ENCODE data around the gene SLC17A4. TPM values are rescaled to one million over a fixed set of nuclear protein-coding genes. Genes with fewer than 3 reads are reported as not detected.

Gene SLC17A4, protein sequence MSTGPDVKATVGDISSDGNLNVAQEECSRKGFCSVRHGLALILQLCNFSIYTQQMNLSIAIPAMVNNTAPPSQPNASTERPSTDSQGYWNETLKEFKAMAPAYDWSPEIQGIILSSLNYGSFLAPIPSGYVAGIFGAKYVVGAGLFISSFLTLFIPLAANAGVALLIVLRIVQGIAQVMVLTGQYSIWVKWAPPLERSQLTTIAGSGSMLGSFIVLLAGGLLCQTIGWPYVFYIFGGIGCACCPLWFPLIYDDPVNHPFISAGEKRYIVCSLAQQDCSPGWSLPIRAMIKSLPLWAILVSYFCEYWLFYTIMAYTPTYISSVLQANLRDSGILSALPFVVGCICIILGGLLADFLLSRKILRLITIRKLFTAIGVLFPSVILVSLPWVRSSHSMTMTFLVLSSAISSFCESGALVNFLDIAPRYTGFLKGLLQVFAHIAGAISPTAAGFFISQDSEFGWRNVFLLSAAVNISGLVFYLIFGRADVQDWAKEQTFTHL
- total RNA-seq = not detected

DNA sequence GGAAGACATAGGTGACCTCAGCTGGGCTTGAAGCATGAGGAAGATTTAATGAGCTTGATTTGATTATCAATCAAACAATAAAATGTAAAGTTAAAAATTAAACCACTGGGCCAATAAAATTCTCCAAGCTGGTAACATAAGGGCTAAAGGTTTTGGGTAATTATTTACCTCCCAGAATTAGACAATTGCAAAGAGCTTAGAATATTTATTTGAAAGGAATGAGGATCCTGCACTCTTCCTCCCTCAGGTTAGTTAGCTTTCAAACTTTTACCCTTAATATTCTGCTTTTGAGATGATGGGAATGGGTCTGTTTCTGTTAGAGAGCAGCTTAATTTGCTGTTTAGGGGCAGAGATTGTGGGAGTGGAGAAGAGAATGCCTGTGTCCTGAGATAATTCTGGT, at the start of gene SLC17A4:
Gene SLC17A4, plus strand, starts transcription at position 208 of the 400 bp plus-strand sequence. CDS start 7,221 bp downstream, outside the sequence.
- POLR2A ChIA-PET = no interaction called here

DNA sequence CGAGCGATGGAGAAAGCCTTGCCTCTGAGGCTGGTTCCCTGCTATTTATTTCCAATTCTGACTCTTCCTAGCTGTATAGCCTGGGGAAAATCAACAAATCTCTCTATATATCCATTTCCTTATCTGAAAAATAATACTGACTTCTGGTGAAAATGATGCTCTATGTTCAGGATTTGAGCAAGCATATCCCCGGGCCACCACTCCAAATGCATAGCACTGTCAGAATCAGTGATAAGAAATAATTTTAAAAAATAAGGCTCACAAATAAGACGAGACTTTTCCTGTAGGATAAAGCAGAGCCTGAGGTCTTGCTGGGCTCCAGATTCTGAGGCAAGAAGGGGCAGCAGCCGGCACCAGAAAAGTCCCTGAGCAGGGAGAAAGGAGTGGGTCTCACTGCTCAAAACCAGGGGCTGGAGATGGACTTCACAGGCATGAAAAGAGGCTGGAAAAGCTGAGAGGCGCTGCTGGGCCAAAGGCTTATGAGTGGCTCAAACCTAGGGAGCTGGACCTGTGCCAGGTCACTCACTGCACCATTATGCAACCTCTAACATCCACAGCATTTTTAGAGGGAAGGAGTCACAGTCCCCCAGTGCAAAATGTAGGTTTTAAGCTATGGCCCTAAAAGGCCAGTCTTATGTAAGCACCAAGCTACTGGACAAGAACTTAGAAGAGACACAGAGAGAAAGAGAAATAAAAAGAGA, 48.1 kb upstream of the SLC17A4 start:
- POLR2A ChIA-PET = no interaction called here
- CTCF ChIA-PET = no interaction called here

More for the DNA sequence above, at the start of gene SLC17A4:
- CTCF ChIA-PET = no interaction called here

DNA sequence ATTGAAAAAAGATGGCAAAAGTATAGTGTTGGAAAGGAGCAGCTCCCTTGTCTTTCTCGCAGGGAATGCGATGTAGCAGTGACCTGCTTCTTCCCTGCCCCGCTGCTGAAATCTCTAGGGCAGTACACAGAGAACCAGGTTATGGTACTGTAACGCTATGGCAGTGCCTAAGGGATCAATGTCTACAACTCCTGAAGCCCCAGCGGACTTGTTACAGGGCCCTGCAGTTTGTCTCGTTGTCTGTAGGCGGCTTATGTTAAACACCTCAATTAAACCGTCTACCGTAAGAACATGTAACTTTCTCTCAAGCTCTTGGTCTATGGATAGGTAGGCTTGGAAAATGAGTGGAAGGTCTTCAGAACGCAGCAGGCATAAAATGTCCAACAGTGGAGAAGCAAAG, 44.8 kb upstream of the SLC17A4 start:
- ChIA-PET POLR2A (no interaction called here), CTCF (no interaction called here)

DNA sequence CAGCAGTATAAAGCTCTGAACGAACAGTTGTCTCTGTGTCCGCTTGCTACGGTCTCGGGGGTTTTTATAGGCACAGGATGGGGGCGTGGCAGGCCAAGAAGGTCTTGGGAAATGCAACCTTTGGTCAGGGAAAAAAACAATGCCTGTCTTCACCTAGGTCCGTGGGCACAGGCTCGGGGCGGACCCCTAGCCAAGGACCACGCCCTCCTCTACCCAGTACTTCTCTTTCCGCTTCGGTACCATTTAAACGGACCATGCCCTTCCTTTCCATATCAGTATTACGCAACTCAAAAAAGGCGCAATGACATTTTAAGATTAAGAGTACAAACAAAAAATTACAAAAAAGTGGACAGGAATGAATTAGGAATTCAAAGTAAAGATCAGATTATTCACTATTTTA, 44.3 kb upstream of the SLC17A4 start:
- ChIA-PET CTCF (no interaction called here), POLR2A (no interaction called here)

DNA sequence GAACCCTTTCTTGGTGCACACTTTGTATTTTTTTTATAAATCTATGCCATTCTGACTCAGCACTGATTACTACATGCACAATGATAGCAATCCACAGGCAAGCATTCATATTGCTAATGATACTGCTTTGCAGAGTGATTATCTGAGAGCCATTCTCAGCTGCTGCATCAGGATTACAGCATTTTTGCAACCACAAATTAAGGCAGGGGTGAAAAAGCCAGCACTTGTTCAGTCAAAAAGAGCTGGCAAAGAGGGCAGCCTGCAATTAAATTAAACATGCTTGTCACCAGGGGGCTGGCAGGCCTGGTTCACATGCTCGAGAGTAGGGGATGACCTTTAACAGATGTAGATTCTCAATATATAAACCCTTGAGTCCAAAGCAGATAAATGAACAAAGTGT, 40.7 kb upstream of the SLC17A4 start:
- CTCF ChIA-PET = interaction anchor here (1.4 kb wide), 1 partner anchor 229 kb away, joined by 3 read pairs; no protein-coding TSS in a partner anchor
- POLR2A ChIA-PET = no interaction called here

DNA sequence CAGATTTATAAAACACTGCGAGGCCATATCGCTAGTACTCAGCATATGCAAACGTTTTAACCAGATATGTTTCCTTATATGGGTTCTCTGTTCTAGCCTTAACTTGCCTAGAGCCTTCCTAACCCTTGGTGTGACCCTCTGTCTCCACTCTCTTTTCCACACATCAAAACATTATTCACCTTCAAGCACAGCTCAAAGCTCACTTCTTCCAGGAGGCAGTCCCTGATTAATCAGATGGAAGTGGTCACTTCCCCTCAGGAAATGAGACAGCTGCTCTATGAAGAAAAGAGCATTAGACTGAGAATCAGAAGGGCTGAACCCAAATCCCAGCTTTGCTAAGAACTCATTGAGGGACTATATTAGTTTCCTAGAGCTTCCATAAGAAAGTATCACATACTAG, 39.8 kb upstream of the SLC17A4 start:
- ChIA-PET CTCF (no interaction called here), POLR2A (no interaction called here)

DNA sequence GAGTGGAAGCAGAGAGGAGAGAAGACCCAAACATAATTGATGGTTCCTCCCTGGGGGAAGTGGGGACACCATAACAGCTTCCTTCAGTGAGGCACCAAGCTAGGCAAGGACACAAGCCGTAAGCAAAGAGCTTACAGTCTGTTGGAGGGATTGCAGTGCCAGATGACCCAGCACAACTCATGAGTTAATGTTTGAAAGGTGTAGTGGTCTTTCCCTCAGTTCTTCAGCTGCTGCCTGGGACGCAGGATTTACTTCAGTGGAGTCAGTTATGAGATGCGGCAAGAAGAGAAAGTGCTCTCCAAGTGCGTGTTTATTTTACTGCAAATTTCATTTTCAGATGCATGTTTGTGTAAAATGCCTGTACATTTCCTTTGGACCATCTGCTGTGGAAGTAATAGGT, 38.7 kb upstream of the SLC17A4 start:
- ChIA-PET POLR2A (no interaction called here), CTCF (no interaction called here)

DNA sequence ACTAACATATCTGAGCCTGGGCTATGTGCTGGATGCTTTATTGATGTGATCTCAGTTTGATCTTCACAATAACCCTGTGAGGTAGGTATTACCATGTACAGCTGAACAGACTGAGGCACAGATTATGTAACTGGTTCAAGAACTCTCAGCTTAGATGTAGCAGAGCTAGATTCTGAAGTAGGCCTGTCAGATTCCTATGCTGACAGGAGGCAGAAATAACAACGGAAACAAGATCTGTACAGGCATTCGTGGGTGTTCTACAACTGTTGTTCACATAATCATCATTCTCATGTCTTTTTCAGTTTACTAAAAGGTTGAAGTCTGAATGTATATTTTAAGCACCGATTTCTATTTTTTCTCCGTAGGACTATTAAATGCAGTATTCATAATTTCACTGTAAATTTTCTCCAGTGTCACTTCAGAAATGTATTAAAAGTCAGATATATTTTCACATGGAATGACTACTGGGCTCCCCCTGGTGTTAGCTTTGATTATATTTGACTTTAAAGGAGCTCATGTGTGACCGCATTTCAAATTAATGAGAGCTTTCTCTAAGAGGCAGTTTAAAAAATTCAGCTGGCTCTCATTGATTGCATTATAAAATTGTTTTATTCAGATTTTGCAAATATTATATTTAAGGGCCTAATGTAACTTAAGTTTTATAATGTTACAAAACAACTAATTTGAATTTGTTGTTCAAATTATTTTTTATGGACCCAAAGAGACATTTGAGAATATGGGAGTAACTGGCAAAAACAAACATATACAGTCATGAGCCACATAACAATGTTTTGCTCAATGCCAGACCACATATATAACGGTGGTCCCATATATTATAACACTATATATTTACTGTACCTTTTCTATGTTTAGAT, 36.4 kb upstream of the SLC17A4 start:
- CTCF ChIA-PET = interaction anchor here (0.9 kb wide), 1 partner anchor 45 kb away, joined by 3 read pairs; no protein-coding TSS in a partner anchor
- POLR2A ChIA-PET = no interaction called here

DNA sequence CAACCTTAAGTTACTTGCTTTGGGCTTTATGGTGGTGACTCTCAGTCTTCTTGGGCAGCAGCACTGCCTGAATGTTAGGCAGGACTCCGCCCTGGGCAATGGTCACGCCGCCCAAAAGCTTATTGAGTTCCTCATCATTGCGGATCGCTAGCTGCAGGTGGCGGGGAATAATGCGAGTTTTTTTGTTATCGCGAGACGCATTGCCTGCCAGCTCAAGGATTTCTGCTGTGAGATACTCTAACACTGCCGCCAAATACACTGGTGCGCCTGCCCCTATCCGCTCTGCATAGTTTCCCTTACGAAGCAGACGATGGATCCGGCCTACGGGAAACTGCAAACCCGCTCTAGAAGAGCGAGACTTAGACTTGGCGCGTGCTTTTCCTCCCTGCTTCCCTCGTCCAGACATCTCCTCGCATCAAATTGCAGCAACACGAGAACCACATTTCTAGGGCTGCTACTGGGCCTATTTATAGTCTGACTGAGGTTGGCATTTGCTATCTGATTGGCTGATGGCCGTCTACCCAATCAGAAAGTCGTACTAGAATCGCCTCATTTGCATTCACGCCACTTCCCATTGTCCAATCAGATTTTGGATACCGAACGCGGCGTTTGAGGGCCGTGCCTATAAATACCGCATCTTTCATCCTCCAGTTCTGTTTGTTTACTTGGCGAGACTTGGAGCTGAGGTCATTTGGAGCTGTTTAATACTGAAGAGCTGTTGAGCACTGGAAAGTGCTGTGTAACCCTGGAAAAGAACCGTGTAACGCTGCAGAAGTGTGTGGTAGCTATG, 28.2 kb upstream of the SLC17A4 start:
- POLR2A ChIA-PET = no interaction called here
- CTCF ChIA-PET = no interaction called here

DNA sequence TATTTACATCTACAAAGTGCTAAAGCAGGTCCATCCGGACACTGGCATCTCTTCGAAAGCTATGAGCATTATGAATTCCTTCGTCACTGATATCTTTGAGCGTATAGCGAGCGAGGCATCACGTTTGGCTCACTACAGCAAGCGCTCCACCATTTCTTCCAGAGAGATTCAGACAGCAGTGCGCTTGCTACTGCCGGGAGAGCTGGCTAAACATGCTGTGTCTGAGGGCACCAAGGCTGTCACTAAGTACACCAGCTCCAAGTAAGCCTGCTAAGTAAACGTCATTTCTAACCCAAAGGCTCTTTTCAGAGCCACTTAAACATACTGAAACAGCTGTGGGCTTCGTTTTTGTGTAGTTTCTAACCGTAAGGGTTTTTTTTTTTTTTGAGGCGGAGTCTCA, 27.5 kb upstream of the SLC17A4 start:
- POLR2A ChIA-PET = no interaction called here
- CTCF ChIA-PET = no interaction called here

DNA sequence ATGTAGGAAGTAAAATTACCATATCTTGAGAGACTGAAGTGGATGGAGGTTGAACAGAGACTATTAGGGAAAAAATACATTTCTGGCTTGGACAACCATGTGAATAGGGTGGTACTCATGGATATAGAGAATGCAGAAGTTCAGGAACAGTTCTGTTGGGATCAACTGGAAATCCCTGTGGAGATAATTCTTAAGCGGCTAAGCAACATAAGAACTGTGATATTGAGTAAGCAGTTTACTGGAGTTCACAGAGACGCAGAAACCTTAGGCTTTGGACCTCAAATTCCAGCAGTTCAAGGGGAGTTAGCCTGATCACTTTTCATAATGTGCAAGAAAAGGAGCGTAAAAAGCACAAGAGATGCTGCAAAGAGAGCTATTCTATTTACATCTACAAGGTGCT, 23.6 kb upstream of the SLC17A4 start:
- CTCF ChIA-PET = no interaction called here
- POLR2A ChIA-PET = no interaction called here

DNA sequence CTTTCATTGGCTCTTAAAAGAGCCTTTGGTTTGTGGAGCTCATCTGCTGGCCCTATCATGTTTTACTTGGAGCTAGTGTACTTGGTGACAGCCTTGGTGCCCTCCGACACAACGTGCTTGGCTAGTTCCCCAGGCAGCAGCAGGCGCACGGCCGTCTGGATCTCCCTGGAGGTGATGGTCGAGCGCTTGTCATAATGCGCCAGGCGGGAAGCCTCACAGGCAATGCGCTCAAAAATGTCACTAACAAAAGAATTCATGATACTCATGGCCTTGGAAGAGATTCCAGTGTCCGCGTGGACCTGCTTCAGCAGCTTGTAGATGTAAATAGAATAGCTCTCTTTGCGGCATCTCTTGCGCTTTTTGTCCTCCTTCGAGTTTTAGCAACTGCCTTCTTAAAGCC, 22.8 kb upstream of the SLC17A4 start:
- ChIA-PET POLR2A (no interaction called here), CTCF (interaction anchor here (1.1 kb wide), 1 partner anchor 11 kb away, joined by 4 read pairs; no protein-coding TSS in a partner anchor)

DNA sequence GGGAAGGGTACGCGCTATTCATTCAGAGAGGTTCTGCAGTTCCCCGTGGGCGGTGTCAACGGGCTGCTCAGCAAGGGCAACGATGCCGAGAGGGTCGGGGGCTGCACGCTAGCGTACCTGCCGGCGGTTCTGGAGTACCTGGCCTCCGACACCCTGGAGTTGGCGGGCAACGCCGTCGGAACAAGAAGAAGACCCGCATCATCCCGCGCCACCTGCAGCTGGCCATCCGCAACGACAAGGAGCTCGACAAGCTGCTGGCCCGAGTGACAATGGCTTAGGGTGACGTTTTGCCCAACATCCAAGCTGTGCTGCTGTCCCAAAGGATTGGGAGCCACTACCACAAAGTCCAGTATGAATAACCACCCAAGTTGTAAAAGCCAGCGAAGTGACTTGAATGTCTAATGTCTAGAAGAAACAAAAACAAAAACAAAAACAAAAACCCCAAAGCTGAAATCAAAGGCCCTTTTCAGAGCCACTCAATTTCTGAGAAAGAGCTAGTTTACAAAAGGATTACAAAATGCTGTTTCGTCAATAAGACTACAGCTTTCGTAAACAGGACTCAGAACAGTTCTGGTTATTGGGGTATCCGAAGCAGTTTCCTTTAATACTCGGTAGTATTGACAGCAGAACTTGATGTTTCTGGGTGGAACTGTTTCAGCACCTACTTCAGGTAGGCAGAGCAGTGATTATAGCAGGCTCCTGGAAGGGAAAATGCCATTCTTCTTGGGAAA, 21.9 kb upstream of the SLC17A4 start:
- CTCF ChIA-PET = interaction anchor here (1.1 kb wide), 1 partner anchor 12 kb away, joined by 4 read pairs; no protein-coding TSS in a partner anchor
- POLR2A ChIA-PET = no interaction called here

DNA sequence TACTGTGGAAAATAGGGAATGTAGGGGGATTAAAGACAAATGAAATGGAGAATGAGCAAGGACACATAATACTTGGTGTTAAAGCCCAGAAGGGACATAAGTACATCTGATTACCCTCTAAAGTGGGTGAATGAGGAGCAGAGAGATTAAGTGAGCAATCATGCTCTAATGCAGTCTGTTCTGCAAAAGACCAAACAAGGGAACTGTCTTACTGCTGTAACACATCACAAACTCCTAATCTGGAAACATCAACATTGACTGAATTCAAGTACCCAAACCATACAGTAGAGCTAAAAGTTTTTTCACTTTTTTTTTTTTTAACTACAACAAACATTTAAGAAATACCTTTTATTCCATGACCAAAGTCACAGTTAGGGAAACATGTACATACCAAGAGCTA, 19.3 kb upstream of the SLC17A4 start:
- ChIA-PET CTCF (no interaction called here), POLR2A (no interaction called here)

DNA sequence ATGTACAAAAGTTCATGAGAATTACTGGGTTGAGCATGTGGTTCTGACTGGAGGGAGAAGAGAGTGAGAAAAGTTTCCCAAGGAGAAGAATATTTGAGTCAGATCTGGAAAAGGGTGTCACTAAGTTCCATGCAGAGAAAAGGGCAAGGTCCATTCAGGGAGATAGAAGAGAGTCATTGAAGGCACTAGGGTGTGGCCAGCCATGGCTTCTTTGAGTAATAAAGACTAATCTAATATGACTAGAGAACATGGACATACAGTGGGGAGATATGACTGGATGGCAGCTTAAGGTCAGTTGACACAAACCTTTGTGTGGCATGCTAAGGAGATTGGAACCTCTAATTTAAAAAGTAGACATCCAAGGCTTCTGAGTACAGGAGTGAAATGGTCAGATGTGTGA, 10.7 kb upstream of the SLC17A4 start:
- CTCF ChIA-PET = no interaction called here

DNA sequence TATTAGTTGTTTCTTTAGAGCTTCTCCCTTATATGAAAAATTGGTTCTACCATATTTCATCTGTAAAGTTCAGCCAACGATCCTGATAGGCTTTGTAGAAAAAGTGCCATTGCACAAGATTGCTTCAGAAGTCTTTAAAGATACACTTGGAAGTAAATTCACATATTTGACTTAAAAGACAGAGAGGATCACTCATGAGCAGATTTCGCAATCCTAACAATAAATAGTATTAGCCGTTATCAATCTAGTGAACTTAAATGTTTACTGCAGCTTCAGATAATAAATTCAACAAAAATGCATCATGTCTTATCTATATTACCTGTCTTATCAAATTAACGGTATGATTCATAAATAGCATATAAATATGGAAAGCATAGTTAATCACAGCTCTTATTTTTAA, 8.7 kb upstream of the SLC17A4 start:
- CTCF ChIA-PET = interaction anchor here (1.0 kb wide), 1 partner anchor 25 kb away, joined by 4 read pairs; no protein-coding TSS in a partner anchor
- POLR2A ChIA-PET = no interaction called here

More for the DNA sequence above, 10.7 kb upstream of the SLC17A4 start:
- POLR2A ChIA-PET = no interaction called here

DNA sequence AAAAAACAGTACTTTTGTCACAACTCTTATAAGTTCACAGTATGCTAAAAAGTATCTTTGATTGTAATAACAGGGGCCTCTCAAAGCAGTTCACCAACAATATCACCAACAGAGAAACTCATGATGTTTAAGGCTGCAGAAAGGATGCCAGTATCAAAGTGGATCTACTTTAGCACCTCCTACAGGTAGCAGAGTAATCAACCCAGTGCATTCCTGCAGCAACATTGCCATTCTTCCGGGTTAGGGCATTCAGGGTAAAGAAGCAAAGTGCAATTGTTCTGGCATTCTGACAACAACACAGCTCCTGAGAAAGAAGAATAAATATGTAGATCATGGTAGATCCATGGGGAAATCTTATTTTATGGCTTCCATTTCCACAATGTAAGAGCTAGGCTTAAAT, 7.6 kb upstream of the SLC17A4 start:
- ChIA-PET POLR2A (no interaction called here), CTCF (no interaction called here)

DNA sequence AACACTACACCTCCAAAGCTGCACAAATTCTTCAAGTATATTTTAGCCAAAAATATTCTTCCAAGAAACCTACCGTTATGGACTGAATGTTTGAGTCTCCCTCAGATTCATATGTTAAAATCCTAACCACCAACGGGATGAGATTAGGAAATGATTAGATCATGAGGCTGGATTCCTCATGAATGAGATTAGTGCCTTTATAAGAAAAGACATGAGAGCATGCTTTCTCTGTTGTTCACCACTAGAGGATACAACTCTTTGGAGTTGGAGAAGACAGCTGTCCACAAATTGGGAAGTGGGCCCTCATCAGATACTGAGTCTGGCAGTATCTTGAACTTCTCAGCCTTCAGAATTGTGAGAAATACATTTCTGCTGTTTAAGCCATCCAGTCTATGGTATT, 7.1 kb upstream of the SLC17A4 start:
- POLR2A ChIA-PET = no interaction called here
- CTCF ChIA-PET = no interaction called here

DNA sequence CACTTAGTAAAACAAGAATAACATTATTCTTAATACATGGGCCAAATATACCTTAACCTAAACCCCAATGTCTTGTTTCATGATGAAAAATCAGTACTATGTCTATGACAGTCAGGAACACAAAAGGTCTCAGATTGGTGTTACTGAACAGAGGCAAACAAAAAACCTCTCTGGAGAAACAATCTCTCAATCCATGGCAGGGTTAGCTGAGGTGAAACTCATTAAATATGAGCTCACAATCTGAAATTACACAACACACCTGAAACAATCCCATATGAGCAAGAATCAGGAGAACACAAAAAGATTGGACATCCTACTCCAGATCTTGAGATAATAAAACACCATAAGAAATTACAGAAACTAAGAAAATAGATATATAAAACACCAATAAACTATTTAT, 6.5 kb upstream of the SLC17A4 start:
- CTCF ChIA-PET = no interaction called here

More for the DNA sequence above, 6.5 kb upstream of the SLC17A4 start:
- POLR2A ChIA-PET = no interaction called here

All from activated CD8-positive, alpha-beta memory T cell treated with anti-CD3 and anti-CD28 coated beads for 36 hours (primary cell).